Measurements from ENCODE around the gene ZNF124.
"Not testable (repeated sequence)": the region's sequence is repeated elsewhere in the genome, so short reads cannot be mapped to it uniquely, and the experiment has no call there.

ZNF124 gene

GRCh38 chr1:247171875-247172563 lies at the start of gene ZNF124:
ZNF124 (minus strand) TSS chr1:247172020; CDS start chr1:247171877, 143 bp downstream.
- not testable (repeated sequence) for DNase-seq

GRCh38 chr1:247220280-247220679 lies 48.5 kb upstream of the ZNF124 start:
- DNase-seq, result not testable (repeated sequence)

- no peak for DNase-seq
Measured at GRCh38 chr1:247218121-247218651, 46.4 kb upstream of the ZNF124 start.

- no peak for DNase-seq
Measured at GRCh38 chr1:247216261-247216660, 44.4 kb upstream of the ZNF124 start.

GRCh38 chr1:247212627-247213617 lies 41.1 kb upstream of the ZNF124 start:
- DNase-seq, result no peak

GRCh38 chr1:247212012-247212411 lies 40.2 kb upstream of the ZNF124 start:
- no peak for DNase-seq

- DNase-seq, result no peak
Measured at GRCh38 chr1:247211339-247211738, 39.5 kb upstream of the ZNF124 start.

GRCh38 chr1:247210376-247211117 lies 38.7 kb upstream of the ZNF124 start:
- DNase-seq, result peak; percentile 93

- DNase-seq, result no peak
Measured at GRCh38 chr1:247210062-247210375, 38.2 kb upstream of the ZNF124 start.

GRCh38 chr1:247209396-247209795 lies 37.6 kb upstream of the ZNF124 start:
- no peak for DNase-seq

GRCh38 chr1:247204177-247204647 lies 32.4 kb upstream of the ZNF124 start:
- no peak for DNase-seq

- DNase-seq, result no peak
Measured at GRCh38 chr1:247198781-247199180, 27.0 kb upstream of the ZNF124 start.

- no peak for DNase-seq
Measured at GRCh38 chr1:247193958-247194357, 22.1 kb upstream of the ZNF124 start.

GRCh38 chr1:247189981-247190798 lies 18.4 kb upstream of the ZNF124 start:
- DNase-seq, result no peak

GRCh38 chr1:247185667-247186066 lies 13.8 kb upstream of the ZNF124 start:
- DNase-seq, result no peak

- DNase-seq, result no peak
Measured at GRCh38 chr1:247184254-247184653, 12.4 kb upstream of the ZNF124 start.

GRCh38 chr1:247182994-247183393 lies 11.2 kb upstream of the ZNF124 start:
- DNase-seq, result no peak

- DNase-seq, result no peak
Measured at GRCh38 chr1:247180581-247180980, 8.8 kb upstream of the ZNF124 start.

GRCh38 chr1:247177755-247178154 lies 5.9 kb upstream of the ZNF124 start:
- DNase-seq, result no peak

GRCh38 chr1:247175458-247175857 lies 3.6 kb upstream of the ZNF124 start:
- no peak for DNase-seq

GRCh38 chr1:247173431-247173830 lies 1.6 kb upstream of the ZNF124 start:
- DNase-seq, result no peak

- DNase-seq, result no peak
Measured at GRCh38 chr1:247172996-247173395, 1.2 kb upstream of the ZNF124 start.
